Endothelial cell of umbilical vein (primary cell): ENCODE data around the gene FBXL14.

Experiments
- FOS ChIP-seq: IDR thresholded peaks from 2 replicates; pipeline ENCODE4 v1.6.1; 2011; ENCODE audit warnings: mild to moderate bottlenecking, low read length, moderate library complexity, borderline replicate concordance; ENCODE audit not compliant: insufficient read depth
- POLR2A ChIP-seq: IDR thresholded peaks from 2 replicates; pipeline ENCODE4 v1.6.1; 2012; ENCODE audit warnings: low read depth, mild to moderate bottlenecking, control low read depth, low read length
- TF ChIP-seq, protein P1 (sequence below): IDR thresholded peaks from 2 replicates; pipeline ENCODE4 v1.6.1; 2011; ENCODE audit not compliant: insufficient read depth, insufficient read length
- TF ChIP-seq, protein P2 (sequence below), 2 donors: IDR thresholded peaks; 1 replicate in 1 of 2; 2 replicates in 1 of 2; pipeline ENCODE4 v1.5.1; 2011; ENCODE audit warnings: low read length in 2 of 2, mild to moderate bottlenecking in 2 of 2, moderate library complexity in 2 of 2, control low read depth in 1 of 2, inconsistent platforms in 1 of 2, low read depth in 1 of 2; ENCODE audit not compliant: insufficient read depth in 1 of 2; ENCODE audit errors: extremely low read depth in 1 of 2

GRCh38 chr12:1608713-1609119, 14.3 kb upstream of the FBXL14 start:
- TF ChIP-seq, protein P1, sequence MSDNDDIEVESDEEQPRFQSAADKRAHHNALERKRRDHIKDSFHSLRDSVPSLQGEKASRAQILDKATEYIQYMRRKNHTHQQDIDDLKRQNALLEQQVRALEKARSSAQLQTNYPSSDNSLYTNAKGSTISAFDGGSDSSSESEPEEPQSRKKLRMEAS: no peak
- TF ChIP-seq, protein P2, sequence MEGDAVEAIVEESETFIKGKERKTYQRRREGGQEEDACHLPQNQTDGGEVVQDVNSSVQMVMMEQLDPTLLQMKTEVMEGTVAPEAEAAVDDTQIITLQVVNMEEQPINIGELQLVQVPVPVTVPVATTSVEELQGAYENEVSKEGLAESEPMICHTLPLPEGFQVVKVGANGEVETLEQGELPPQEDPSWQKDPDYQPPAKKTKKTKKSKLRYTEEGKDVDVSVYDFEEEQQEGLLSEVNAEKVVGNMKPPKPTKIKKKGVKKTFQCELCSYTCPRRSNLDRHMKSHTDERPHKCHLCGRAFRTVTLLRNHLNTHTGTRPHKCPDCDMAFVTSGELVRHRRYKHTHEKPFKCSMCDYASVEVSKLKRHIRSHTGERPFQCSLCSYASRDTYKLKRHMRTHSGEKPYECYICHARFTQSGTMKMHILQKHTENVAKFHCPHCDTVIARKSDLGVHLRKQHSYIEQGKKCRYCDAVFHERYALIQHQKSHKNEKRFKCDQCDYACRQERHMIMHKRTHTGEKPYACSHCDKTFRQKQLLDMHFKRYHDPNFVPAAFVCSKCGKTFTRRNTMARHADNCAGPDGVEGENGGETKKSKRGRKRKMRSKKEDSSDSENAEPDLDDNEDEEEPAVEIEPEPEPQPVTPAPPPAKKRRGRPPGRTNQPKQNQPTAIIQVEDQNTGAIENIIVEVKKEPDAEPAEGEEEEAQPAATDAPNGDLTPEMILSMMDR (IDR thresholded peaks at IDR 0.05; ENCODE audit: extremely low read depth in 1 of 2, insufficient read depth in 1 of 2, low read depth in 1 of 2, low read length in 2 of 2): no peak
- TF ChIP-seq FOS (no peak), POLR2A (no peak)
